HG03280 (cell line): ENCODE data around the gene PLOD2.

ENCODE experiments used
- ATAC-seq: cut with Tn5 transposase; IDR thresholded peaks from one replicate; pipeline ENCODE4 v1.9.1; 2021; ENCODE audit warnings: mild to moderate bottlenecking, moderate library complexity; ENCODE audit not compliant: unreplicated experiment

PLOD2 gene

GRCh38 chr3:146166826-146167225, 5.8 kb upstream of the PLOD2 start:
- no peak for ATAC-seq

DNA sequence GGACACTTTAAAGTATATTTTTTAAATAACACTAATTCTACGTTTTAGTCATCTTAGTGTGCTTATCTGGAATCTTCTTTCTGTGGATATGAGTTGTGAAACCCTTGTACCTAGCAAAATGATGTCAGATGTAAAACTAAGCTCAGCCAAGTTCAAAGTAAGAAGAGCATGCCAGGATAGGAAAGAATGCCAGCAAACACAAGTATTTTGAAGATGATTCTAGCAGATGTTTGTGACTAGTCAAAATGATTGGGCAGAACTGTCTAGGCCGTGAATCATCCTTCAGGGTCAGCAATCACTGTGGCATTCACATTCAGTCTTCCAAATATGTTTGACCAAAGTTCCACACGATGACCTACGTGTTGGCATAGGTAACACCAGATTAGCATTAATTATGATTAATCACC, 5.4 kb upstream of the PLOD2 start:
- no peak for ATAC-seq

DNA sequence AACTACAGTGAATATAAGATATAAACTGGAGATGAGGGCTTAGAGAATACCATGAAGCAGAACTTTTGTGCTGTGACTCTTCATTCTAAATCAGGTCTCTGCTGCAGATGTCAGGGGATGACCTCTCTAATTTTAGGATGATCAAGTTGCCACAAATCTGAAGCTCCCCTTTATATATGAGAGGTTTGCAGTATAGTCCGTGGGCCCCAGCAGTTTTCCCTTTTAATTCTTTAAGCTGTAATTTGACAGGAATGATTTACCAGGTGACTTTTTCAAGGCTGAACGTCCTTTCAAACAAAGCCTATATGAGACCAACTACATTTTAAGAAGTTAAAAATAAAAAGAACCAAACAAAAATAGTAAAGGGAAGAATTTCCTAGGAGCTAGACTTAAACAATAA, 4.9 kb upstream of the PLOD2 start:
- ATAC-seq: no peak

DNA sequence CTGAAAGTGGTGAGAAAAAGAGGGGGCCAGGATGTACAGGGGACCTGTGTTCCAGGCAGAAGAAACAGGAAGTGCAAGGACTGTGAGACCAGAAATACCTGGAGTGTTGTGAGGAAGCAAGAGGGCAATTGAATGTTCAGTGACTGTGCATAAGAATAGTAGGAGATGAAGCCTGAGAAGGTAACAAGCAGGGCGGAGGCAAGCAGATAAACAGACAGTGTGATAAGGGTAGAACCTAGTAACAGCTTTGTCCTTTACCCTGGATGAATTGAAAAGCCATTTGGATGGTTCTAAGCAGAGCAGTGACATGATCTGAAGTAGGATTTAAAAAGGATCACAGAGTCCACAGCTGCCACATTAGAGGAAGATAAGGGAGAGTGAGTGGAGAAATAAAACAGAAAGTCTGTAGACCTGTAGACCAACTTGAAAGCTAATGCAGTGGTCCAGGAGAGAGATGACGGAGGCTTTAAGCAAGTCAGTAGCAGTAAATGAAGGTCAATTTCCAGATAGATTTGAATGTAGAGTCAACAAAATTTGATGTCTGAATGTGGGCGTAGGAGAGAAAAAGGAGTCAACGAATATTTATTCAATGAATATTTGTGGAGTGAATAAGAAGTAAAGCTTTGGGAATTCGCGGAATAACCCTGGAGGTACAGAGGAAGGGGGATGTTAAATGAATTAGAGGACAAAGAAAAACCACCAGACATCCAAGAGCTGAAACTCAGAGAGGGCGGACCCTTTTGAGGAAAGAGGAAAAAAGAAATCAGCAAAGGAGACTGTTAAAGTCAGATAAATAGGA, 4.2 kb upstream of the PLOD2 start:
- no peak for ATAC-seq

GRCh38 chr3:146164506-146164905, 3.5 kb upstream of the PLOD2 start:
- no peak for ATAC-seq

GRCh38 chr3:146164071-146164470, 3.1 kb upstream of the PLOD2 start:
- ATAC-seq: no peak

- ATAC-seq: no peak
Observed at GRCh38 chr3:146163584-146163983, 2.6 kb upstream of the PLOD2 start.

- ATAC-seq: no peak
Observed at GRCh38 chr3:146162561-146162960, 1.6 kb upstream of the PLOD2 start.

GRCh38 chr3:146161663-146162002, 649 bp upstream of the PLOD2 start:
- no peak for ATAC-seq

GRCh38 chr3:146160321-146160963, 542 bp downstream of the PLOD2 start:
- peak; percentile 32 for ATAC-seq

- no peak for ATAC-seq
Observed at GRCh38 chr3:146159616-146160320, 1.2 kb downstream of the PLOD2 start.

GRCh38 chr3:146159037-146159436, 1.9 kb downstream of the PLOD2 start:
- no peak for ATAC-seq

DNA sequence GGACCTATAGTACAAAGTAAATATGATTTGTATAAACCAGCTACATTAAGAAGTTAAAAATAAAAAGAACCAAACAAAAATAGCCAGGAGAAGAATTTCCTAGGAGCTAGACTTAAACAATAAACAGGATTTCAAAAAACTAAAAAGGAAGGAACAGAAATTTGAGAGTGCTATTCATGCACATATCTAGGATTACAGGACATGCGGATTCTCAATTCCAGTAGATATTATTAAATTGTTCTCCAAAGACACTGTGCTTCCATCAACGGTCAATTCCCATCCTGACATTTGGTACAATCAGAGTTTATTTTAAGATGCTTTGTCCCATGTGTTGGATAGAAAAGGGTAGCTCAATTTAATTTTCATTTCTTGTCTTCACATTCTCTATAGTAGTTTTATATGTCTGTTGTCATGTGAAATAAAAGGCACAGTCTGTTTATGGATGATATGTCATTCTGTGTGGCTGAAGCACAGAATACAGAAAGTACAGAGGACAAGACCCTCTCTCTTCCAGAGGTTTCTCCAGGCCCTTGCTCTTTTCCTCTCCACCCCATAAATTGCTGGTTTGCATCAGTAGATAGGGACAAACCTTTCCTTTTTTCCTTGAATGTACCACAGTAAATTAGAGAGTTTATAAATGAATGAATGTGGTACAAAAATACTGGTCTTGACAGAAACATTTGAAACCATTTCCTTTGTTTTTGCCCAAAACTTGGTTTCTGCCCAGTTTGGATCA, 3.5 kb downstream of the PLOD2 start:
- no peak for ATAC-seq

DNA sequence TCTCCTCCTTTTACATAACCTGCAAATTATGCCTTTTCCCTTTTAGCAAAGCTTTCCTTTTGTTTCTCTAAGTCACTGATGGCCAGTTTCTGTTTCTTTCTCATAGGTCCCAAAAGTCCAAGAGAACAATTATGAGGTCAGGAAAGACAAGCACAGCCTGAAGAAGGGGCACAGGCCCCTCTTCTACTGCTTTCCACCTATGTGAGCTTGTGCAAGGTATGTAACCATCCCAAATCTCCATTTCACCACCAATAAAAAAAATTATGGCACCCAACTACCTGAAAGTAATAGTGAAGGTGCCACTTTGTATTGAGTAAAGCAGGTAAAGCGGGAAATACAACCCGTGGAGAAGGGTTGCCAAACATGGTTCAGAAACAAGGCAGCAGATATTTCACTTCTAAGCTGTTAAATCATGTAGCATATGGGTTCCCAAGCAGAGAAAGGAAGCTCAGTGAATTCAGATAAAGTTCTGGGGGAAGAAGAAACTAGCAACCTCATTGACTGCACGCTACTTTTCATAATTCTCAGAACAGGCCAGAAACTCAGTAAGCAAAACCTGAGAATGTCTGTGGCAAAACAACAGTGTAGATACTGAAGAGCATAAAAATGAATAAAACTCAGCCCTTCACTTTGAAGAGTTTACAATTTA, 4.2 kb downstream of the PLOD2 start:
- no peak for ATAC-seq

GRCh38 chr3:146156095-146156494, 4.9 kb downstream of the PLOD2 start:
- no peak for ATAC-seq

DNA sequence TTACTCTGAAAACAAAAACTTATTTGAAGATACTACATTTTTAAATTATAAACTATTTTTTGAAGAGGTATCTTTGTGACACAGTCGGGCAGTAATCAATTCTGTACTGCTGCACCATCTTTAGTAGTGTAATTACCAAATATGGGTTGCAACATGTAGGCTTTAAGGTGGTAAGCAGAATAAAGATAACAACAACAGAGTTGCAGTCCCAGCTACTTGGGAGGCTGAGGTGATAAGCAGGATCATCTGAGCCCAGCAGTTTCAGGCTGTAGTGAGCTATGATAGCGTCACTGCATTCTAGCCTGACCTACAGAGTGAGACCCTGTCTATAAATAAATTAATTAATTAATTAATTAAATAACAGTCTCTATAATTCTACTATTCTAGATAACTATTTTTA, 6.0 kb downstream of the PLOD2 start:
- no peak for ATAC-seq

GRCh38 chr3:146154316-146154715, 6.7 kb downstream of the PLOD2 start:
- ATAC-seq: no peak

GRCh38 chr3:146153429-146153828, 7.6 kb downstream of the PLOD2 start:
- ATAC-seq: no peak

- ATAC-seq: no peak
Observed at GRCh38 chr3:146152834-146153233, 8.2 kb downstream of the PLOD2 start.

GRCh38 chr3:146148468-146148931, 12.5 kb downstream of the PLOD2 start:
- no peak for ATAC-seq

DNA sequence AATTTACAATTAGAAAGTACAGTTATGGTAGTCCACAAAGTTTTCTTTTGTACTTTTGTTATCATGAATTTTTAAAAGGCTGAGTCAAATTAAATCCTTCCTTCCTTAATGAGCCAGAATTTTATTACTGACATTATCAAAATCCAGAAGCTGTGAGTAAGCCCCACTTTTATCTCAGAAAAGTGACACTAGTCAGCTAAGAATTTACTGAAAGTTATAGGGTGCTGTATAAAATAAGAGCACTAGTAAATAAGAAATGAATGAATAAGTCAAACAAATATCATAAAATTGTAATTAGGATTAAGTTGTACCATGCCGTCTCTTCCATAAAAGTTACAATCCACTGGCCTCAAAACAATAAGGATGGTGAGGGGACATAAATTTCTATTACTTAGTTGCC, 15.3 kb downstream of the PLOD2 start:
- no peak for ATAC-seq
